Measurements from ENCODE around the gene ZFAND3. TPM values are rescaled to one million over a fixed set of nuclear protein-coding genes. Genes with fewer than 3 reads are reported as not detected.

Gene ZFAND3
- total RNA-seq, 2 donors from 2014 or later: 61.1 to 83.6 TPM

DNA sequence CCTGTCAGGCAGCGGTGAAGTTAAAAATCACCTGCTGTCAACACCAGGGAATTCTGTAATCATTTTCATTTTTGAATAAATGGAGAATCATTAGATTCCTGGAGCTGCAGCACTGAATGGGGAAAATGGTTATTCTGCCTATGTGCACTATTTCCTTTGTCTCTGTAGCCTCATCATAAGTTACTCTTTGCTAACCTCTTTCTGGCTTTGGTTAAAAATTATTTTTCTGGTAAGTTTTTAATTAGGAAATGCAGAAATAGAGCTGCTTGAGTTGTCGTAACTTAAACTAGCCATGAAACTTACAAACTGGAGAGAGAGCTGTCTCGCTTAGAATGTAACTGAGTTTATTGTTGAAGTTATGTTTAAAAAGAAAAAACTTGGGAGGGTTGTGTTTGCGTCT is 28.8 kb downstream of the ZFAND3 start:
- DNase-seq (no peak), ATAC-seq (no peak)
- intact Hi-C loops (cut with DNase I): no loop called here

- no peak for DNase-seq
- intact Hi-C loops (cut with DNase I): loop anchor here in 1 of 2 donors (10.0 kb wide), 1 partner anchor 45 kb away; no protein-coding TSS in a partner anchor
- ATAC-seq: no peak
These were observed 30.7 kb downstream of the ZFAND3 start for GRCh38 chr6:37850260-37850659.

- DNase-seq (no peak), ATAC-seq (peak in 1 of 2 donors; percentile 15)
- intact Hi-C loops (cut with DNase I): loop anchor here in 1 of 2 donors (10.0 kb wide), 1 partner anchor 46 kb away; no protein-coding TSS in a partner anchor
These were observed 31.3 kb downstream of the ZFAND3 start for GRCh38 chr6:37850728-37851285.

- intact Hi-C loops (cut with DNase I): loop anchor here in 1 of 2 donors (10.0 kb wide), 1 partner anchor 47 kb away; no protein-coding TSS in a partner anchor
- peak in 1 of 2 donors; percentile 15 for ATAC-seq
These were observed 32.5 kb downstream of the ZFAND3 start for GRCh38 chr6:37851997-37852524.

GRCh38 chr6:37856285-37856684 is 36.8 kb downstream of the ZFAND3 start:
- ATAC-seq (no peak), DNase-seq (no peak)
- intact Hi-C loops (cut with DNase I): loop anchor here in 1 of 2 donors (10.0 kb wide), 1 partner anchor 51 kb away; no protein-coding TSS in a partner anchor

More at GRCh38 chr6:37851997-37852524, 32.5 kb downstream of the ZFAND3 start:
- no peak for DNase-seq

GRCh38 chr6:37858363-37858762 is 38.8 kb downstream of the ZFAND3 start:
- no peak for DNase-seq
- no peak for ATAC-seq
- intact Hi-C loops (cut with DNase I): loop anchor here in 1 of 2 donors (10.0 kb wide), 1 partner anchor 54 kb away; no protein-coding TSS in a partner anchor

- DNase-seq (no peak), ATAC-seq (no peak)
- intact Hi-C loops (cut with DNase I): no loop called here
These were observed 40.8 kb downstream of the ZFAND3 start for GRCh38 chr6:37860226-37860839.

DNA sequence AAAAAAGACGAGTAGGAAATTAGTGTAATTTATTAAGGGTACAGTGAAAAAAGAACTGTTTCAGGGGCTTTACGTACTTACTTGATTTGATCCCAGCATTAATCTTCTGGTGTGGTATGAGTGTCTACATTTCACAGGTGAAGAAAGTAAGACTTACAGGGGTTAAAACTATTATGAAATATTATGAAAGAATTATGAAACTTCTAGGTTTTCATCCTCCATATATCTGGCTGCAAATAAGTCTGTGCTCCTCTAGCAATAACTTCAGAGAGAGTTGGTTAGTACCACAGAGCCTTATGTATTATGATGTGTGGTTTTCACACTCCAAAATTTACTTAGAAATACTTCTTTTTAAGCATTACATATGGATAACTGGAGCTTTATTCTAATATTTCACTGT is 41.9 kb downstream of the ZFAND3 start:
- no peak for ATAC-seq
- no peak for DNase-seq
- intact Hi-C loops (cut with DNase I): no loop called here

DNA sequence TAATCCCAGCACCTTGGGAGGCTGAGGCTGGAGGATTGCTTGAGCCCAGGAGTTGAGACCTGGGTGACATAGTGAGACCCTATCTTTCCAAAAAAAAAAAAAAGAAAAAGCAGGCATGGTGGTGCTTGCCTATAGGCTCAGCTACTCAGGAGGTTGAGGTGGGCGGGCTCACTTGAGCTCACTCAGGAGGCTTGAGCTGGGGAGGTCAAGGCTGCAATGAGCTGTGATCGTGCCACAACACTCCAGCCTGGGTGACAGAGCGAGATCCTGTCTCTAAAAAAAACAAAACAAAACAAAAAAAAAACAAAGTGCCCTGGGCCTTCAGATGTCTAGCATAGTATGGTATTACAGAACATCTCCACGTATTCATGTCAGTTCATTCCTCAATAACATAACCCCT is 42.9 kb downstream of the ZFAND3 start:
- ATAC-seq: no peak
- intact Hi-C loops (cut with DNase I): no loop called here

DNA sequence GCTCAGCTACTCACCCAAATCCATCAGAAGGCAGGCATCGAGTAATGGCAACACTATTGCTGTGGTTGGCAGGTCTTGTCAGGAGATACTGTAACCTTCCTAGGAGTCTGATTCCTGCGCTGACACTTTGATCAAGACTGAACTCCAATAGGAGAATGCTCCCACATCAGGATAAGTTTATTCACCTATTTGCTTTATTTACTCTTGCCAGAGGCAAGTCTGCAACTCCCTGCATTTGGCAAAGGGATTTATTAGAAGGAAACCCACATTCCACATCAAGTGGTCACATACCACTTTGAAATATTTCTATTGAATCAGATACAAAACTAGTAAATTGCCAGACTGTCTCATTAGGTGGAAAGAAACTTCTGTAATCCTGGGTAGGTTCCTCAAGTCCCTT is 43.5 kb downstream of the ZFAND3 start:
- ATAC-seq (no peak), DNase-seq (no peak)
- intact Hi-C loops (cut with DNase I): no loop called here

More for the DNA sequence above, 42.9 kb downstream of the ZFAND3 start:
- DNase-seq: no peak

GRCh38 chr6:37864250-37864649 is 44.7 kb downstream of the ZFAND3 start:
- intact Hi-C loops (cut with DNase I): no loop called here
- no peak for DNase-seq
- no peak for ATAC-seq

DNA sequence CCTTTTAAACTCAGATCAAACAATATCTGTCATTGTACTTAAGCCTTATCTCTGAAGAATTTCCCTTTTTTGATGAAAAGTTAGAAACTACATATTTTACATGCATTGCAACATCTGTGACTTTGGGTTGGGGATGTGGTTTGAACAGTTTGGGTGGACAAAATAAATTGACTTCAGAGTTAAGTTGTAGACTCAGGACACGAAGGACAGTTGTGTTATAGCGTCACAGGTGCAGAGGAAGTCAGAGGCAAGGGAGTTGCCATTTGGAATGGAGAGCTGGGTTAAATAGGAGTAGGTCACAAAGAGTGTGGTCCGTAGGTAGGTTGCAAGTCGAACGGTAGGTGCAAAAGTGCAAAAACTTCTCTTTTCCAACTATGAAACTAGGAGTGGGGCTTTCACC is 46.0 kb downstream of the ZFAND3 start:
- ATAC-seq: no peak
- DNase-seq: no peak
- intact Hi-C loops (cut with DNase I): no loop called here

DNA sequence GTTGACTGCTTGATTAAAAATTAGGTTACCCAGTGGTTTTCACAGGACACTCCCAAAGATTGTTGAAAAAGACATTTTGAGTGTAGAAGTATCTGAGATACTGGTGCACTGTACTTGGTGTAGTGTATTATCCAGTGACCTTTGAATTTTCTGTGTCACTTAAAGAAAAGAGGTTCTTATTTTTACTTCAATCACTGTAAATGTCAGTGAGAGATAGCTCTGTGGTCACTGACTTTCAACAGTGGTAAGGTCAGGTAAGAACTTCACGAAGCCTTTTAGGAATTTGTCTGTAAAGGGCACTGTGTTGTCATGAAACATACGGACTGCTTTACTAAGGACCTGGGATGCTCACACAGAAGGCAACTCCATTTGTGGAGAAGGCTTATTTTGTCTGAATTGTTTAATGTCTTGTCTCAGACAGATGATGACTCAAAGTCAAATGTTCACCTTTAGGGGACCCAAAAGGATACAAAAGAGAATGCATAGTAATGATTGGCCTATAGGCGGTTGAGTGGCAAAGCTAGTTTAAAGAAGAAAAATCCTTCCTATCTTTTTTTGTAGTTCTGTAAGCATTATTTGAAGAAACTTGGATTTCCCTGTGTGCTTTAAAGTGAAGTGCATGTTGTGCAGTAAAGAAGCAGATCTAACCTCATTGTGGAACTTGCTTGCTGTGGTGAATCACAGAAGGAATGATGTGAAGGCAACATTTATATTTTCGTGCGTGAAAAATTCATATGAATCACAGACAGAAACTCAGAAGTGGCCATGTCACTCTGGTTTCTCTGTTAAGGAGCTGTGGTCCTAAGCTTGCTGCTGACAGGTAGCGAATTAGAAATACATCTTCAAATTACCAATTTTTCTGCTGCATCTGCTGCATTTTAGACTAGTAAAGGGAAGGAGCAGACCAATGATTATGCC is 47.3 kb downstream of the ZFAND3 start:
- intact Hi-C loops (cut with DNase I): no loop called here
- no peak for DNase-seq
- ATAC-seq: no peak

DNA sequence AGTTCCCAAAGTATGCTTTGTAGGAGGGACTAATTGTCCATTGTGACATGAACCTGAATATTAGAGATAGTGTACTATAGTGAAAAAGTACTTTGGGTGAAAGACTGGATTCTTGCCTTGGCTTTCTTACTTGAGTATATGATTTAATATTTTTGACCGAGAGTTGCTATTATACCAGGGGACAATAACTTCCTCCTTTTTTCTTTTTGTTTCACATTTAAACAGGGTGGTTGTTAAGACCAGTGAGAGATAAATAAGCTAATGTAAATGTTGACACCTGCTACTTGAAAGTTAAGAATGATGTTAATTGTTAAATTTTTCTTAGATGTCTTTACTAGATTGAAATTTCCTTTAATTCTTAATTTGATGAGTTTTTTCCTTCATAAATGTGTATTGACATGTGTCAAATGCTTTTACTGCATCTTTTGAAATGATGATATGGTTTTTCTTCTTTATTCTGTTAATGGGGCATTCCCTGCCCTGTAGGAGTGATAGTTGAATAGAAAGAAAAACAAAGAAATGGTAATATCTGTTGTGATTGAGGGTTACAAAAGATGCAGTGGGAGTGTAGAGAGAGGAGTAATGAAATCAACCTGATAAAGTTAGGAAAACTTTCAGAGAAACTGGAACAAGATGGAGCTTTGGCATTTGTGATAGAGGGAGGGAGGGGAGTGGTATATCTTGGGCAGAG is 48.4 kb downstream of the ZFAND3 start:
- intact Hi-C loops (cut with DNase I): no loop called here

GRCh38 chr6:37868447-37868825 is 48.9 kb downstream of the ZFAND3 start:
- peak in 1 of 2 donors; percentile 87 for ATAC-seq
- intact Hi-C loops (cut with DNase I): no loop called here
- DNase-seq: no peak

More for the DNA sequence above, 48.4 kb downstream of the ZFAND3 start:
- ATAC-seq (peak in 1 of 2 donors; percentile 75), DNase-seq (no peak)

GRCh38 chr6:37871616-37872372 is 52.3 kb downstream of the ZFAND3 start:
- intact Hi-C loops (cut with DNase I): no loop called here
- DNase-seq (no peak), ATAC-seq (no peak)

GRCh38 chr6:37872373-37872745 is 52.8 kb downstream of the ZFAND3 start:
- ATAC-seq (no peak), DNase-seq (no peak)
- intact Hi-C loops (cut with DNase I): no loop called here

- DNase-seq (no peak), ATAC-seq (no peak)
- intact Hi-C loops (cut with DNase I): no loop called here
These were observed 55.2 kb downstream of the ZFAND3 start for GRCh38 chr6:37874726-37875125.

Measured in left cardiac atrium (tissue), 4 donors.